ENCODE measurements around the gene SNRNP48. TPM values are rescaled to one million over a fixed set of nuclear protein-coding genes. Genes with fewer than 3 reads are reported as not detected.
A peak's percentile ranks its signal among the peaks of the same experiment; 100 is the strongest.

SNRNP48 gene
- total and polyA plus RNA-seq, 2 of the 4 experiments (the other 2 are of a cell fraction) = 5.2 to 6.2 TPM

- Histone ChIP-seq H3K4me2 (ENCODE audit: low read depth, low read length) (peak overlapping the region; percentile 29; the same call in 1 of the 2 replicates), H2BK120ac (ENCODE audit: low read depth, low read length) (no peak overlapping the region), H3K23ac (ENCODE audit: low read depth, low read length) (no peak overlapping the region), H3K27ac (ENCODE audit: insufficient read depth, low read length) (no peak overlapping the region), H3K36me3 (ENCODE audit: control insufficient read depth, insufficient read depth, low read length) (no peaks in the 10 kb centered on the region), H2BK20ac (ENCODE audit: low read depth, low read length) (no peak overlapping the region), H3K56ac (ENCODE audit: extremely low read depth, insufficient read depth, low read length) (no peak overlapping the region), H3K27me3 (ENCODE audit: control insufficient read depth, insufficient read depth, low read length) (peaks cover 4% of the 10 kb centered on the region; the same call in 1 of the 2 replicates), H2AK9ac (replicated peaks; ENCODE audit: low read depth, low read length, poor library complexity) (no peak overlapping the region), H4K5ac (ENCODE audit: low read depth, low read length) (no peak overlapping the region), H3K9ac (ENCODE audit: low read depth, low read length) (no peak overlapping the region), H2AK5ac (ENCODE audit: low read depth, low read length) (no peak overlapping the region), H4K20me1 (ENCODE audit: insufficient read depth, low read length) (no peaks in the 10 kb centered on the region), H2BK15ac (ENCODE audit: low read depth, low read length) (no peak overlapping the region), H3K4me3 (ENCODE audit: insufficient read depth, low read depth, low read length) (no peak overlapping the region), H3K79me1 (ENCODE audit: low read depth in 1 of 2, low read length in 2 of 2) (no peaks in the 10 kb centered on the region), H3K14ac (replicated peaks; ENCODE audit: low read depth, low read length) (no peak overlapping the region), H2AFZ (replicated peaks; ENCODE audit: low read length, poor library complexity) (no peak overlapping the region), H3K18ac (ENCODE audit: low read depth, low read length) (peak overlapping the region; percentile 64; the same call in 1 of the 2 replicates), H3K9me1 (ENCODE audit: insufficient read depth, low read length) (no peaks in the 10 kb centered on the region), H3K4me1 (ENCODE audit: control insufficient read depth, insufficient read depth, low read length) (0 out of 2 replicates have a peak, but pooled peaks cover 4% of the 10 kb centered on the region), H3K4ac (ENCODE audit: low read depth, low read length) (no peak overlapping the region), H2BK5ac (ENCODE audit: low read depth, low read length, poor library complexity, severe bottlenecking) (no peak overlapping the region), H3K9me3 (ENCODE audit: control insufficient read depth, insufficient read depth, low read length) (no peaks in the 10 kb centered on the region), H4K8ac (ENCODE audit: low read depth in 2 of 2, low read length in 2 of 2) (no peak overlapping the region), H4K91ac (ENCODE audit: insufficient read depth, low read depth, low read length) (no peak overlapping the region)
- ATAC-seq (ENCODE audit: low read depth) (peak; percentile 68), DNase-seq (peak; percentile 45)
- in situ Hi-C loops (cut with MboI; ENCODE audit: low sequenced_read_pairs) (no loop called here), intact Hi-C loops (cut with micrococcal nuclease) (no loop called here), dilution Hi-C loops (cut with HindIII; ENCODE audit: low sequenced_read_pairs, unreplicated experiment) (no loop called here)
- TF ChIP-seq MXI1 (IDR thresholded peaks at IDR 0.05; ENCODE audit: borderline replicate concordance, low read depth, low read length) (no peak), MAFK (IDR thresholded peaks at IDR 0.05; ENCODE audit: low read depth, low read length) (peak; percentile 75)
- WGBS, 2 experiments (ENCODE audit: extremely low coverage in 2 of 2, insufficient read length in 1 of 2) = no CpG with 5 or more reads among the region's 4 CpGs
- POLR2A ChIA-PET (ENCODE audit: unreplicated experiment) = no interaction called here
- CTCF ChIA-PET = interaction anchor here (0.6 to 1.0 kb wide), 2 partner anchors 426 to 550 kb away, joined by 3 to 6 read pairs; no protein-coding TSS in a partner anchor
- no TSS peak for BruUV-seq (replicated peaks)
Measured at GRCh38 chr6:7633361-7633760, 43.4 kb downstream of the SNRNP48 start.
